GM12891 (cell line): ENCODE measurements around the gene PRX.

Source experiments
- PAX5 ChIP-seq: IDR thresholded peaks from 2 replicates; pipeline ENCODE4 v1.6.1; 2011; ENCODE audit warnings: low read length, moderate library complexity, mild to moderate bottlenecking; ENCODE audit not compliant: insufficient read depth, severe bottlenecking
- POLR2A ChIP-seq: IDR thresholded peaks from 2 replicates; pipeline ENCODE4 v1.6.1; 2011; ENCODE audit warnings: low read depth, low read length, control low read depth
- POLR2AphosphoS5 ChIP-seq: IDR thresholded peaks from 2 replicates; pipeline ENCODE4 v1.6.1; 2011; ENCODE audit warnings: low read depth, low read length, control low read depth
- POU2F2 ChIP-seq: IDR thresholded peaks from 2 replicates; pipeline ENCODE4 v1.6.1; 2011; ENCODE audit warnings: low read depth, mild to moderate bottlenecking, control low read depth, low read length, moderate library complexity
- SPI1 ChIP-seq: IDR thresholded peaks from 2 replicates; pipeline ENCODE4 v1.6.1; 2011; ENCODE audit warnings: low read depth, low read length, control low read depth
- TAF1 ChIP-seq: IDR thresholded peaks from 2 replicates; pipeline ENCODE4 v1.6.1; 2011; ENCODE audit warnings: low read depth, low read length, control low read depth

GRCh38 chr19:40431698-40432097 lies 18.5 kb upstream of the PRX start:
- TF ChIP-seq POLR2A (no peak), POLR2AphosphoS5 (no peak), TAF1 (no peak), PAX5 (no peak), SPI1 (no peak), POU2F2 (no peak)
